Measurements from ENCODE around the gene GAPVD1.

The GAPVD1 gene

DNA sequence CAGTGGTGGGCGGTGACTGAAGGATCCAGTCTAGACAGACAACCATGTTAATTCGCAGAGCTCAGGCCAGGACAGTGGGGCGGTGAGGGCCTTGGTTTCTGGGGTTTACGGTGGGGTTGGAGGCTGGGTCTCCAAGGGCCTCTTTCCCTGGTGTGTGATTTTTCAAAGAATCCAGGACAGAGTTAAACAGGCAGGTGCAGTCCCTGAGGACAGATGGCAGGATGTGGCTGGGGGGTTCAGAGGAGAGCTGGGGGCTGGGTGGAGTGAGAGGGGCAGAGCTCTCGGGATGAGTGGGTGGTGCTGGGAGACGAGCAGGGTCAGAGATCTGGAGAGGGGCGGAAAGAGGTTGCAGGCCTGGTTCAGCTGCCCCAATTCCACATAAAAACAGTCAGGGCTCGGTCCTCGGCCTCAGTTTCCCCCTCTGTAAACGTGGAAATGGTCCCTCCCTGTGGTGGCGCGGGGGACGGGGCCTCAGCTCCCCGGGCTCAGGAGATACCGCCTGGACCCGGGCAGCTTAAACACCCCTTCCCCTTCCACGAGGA lies 145.9 kb downstream of the GAPVD1 start:
- DNase-seq, result no peak

DNA sequence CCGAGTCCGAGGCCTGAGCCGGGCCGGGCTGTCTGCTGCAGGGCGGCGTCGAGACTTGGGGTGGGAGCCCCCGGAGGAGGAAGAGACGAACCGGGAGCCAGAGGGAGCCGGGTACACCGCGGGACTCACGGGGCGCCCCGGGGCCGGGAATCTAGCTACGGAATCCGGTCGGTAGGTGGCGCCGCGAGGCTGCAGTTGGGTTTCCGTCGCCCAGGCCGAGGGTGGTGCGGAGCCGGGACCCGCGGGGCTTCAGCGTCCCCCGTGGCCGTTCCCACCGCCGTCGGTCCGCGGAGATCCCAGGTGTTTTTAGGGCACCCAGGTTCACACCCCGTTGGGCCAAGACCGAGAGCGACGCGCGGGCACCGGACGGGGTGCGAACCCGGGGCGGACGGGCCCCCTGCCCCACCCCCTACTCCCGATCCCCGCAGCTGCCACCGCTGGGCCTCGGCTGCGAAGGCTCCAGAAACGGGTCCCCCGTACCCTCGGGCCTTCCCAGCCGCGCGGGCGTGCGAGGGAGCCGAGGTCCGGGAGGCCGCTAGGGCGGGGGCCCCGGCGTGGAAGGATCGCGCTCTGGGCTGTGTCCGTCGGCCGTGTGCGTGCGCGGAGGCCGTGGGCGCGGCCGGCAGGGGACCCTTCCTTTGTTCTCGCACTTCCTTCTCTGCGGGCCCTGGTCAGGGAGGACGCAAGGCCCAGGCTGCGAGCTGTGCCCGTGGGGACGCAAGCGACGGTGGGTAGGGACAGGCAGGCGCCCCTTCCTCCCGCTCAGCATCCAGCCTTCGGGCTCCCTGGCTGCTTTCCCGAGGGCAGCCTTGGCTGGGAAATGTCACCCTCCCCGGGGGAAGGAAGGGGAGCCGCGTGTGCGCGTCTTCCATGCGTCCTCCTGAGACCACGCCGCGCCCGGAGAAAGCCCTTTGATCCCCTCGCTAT lies 146.6 kb downstream of the GAPVD1 start:
- DNase-seq, result no peak

DNA sequence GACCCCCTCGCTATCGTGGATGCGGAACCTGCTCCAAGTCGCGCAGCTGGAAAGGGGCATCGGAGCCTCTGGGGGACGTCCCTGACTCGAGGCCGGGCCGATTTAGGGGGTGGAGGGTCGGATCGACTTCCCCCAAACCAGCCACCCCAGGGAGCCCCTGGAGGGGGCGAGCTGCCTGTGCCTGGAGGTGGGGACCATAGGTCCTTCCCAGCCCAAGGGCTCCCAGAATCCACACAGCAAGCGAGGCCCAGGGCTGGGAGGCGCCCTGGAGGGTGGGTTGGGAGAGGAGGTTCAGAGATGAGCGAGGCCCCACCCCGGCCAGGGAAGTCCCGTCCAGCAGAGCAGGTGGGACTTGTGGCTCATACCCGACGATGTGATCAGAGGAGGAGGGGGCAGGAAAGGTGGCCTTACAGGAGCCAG lies 147.6 kb downstream of the GAPVD1 start:
- DNase-seq, result no peak

DNA sequence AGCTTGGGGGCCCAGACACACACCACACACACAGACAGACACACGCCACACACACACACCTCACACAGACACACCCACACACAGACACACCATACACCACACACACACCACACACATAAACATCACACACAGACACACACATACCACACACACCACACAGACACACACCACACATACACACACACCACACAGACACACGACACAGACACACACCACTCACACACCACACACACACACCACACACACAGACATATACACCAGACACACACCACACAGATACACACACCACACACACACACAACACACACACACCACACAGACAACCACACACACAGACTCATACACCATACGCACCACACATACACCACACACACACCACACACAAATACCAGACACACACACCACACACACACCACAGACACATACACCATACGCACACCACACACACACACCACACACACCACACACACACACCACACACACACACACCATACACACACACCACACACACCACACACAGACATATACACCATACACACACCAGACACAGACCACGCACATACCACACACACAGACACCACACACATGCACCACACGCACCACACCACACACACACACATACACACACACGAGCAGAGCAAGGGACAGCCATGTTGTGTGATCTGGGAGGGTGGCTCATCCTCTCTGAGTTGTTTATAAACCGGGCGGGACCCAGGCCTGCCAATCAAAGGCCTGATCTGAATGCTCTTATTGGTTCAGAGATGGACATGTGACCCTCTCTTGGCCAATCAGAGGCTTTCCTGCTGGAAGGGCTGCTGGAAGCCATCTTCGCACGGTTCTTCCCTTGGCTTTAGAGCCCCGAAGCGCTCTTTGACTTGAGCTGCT lies 148.3 kb downstream of the GAPVD1 start:
- DNase-seq, result no peak

DNA sequence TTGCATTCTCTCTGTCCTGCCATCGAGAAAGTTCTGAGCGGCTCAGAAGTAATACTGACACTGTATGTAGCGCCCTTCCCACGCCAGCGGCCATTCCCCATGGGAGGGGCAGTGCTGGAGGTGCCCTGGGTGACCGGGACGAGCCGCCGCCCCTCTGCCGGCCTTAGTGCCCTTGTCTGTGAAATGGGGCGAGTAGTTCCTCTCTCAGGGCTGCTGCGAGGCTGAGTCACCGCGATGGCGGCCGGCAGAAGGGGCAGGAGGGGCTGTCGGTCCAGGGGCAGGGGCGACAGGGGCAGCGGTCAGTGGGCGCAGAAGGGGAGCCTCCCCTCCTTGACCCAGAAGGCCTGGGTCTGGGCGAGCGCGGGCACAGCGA lies 148.9 kb downstream of the GAPVD1 start:
- DNase-seq, result no peak

DNA sequence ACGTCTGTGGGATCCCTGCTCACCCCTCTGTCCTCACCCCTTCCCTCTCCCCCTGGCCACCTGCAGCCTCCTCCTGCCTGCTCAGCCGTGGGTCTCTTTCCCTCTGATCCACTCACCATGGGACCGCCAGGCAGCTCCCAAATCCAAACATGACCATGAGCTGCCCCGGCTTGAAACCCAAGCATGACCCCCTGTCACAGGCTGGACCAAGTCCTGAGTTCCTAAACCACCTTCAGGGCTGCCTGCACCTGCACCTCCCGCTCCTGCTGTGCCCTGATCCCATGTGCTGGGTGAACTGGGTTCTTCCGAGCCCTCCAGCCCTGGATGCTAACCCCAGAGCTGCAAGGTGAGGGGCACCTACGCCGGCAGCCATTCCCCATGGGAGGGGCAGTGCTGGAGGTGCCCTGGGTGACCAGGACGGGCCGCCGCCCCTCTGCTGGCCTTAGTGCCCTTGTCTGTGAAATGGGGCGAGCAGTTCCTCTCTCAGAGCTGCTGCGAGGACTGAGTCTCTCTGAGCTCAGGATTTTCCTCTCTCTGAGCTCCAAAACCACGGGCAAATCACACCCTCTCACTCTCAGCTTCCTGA lies 149.6 kb downstream of the GAPVD1 start:
- no peak for DNase-seq

DNA sequence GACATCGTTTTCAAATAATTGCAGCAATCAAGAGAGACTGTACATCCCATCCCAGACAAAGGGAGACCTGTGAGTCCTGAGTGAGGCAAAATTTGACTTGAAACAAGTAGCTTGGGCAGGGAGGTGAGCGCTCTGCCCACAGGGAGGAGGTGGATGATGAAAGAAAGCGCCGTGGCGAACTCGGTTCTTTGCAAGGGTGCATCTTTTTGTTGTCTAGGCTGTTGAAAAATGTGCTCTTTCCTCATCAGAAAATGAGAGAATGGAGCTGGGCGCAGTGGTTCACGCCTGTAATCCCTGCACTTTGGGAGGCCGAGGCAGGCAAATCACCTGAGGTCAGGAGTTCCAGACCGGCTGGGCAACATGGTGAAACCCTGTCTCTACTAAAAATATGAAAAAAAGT lies 150.5 kb downstream of the GAPVD1 start:
- no peak for DNase-seq

DNA sequence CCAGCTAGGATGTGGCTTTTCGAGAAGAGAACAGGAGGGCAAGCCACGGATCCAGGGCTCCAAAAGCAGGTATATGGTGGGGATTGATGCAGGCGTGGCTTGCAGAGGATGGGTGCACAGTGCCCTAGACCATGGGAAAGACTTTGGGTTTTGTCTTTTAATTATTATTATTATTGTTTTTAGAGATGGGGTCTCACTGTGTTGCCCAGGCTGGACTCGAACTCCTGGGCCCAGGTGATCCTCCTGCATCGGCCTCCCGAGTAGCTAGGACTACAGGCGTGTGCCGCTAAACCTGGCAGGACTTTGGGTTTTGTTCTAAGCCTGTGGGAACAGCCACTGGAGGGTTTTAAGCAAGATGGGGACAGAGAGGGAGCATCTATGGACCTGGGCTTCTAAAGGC lies 152.0 kb downstream of the GAPVD1 start:
- DNase-seq, result no peak

DNA sequence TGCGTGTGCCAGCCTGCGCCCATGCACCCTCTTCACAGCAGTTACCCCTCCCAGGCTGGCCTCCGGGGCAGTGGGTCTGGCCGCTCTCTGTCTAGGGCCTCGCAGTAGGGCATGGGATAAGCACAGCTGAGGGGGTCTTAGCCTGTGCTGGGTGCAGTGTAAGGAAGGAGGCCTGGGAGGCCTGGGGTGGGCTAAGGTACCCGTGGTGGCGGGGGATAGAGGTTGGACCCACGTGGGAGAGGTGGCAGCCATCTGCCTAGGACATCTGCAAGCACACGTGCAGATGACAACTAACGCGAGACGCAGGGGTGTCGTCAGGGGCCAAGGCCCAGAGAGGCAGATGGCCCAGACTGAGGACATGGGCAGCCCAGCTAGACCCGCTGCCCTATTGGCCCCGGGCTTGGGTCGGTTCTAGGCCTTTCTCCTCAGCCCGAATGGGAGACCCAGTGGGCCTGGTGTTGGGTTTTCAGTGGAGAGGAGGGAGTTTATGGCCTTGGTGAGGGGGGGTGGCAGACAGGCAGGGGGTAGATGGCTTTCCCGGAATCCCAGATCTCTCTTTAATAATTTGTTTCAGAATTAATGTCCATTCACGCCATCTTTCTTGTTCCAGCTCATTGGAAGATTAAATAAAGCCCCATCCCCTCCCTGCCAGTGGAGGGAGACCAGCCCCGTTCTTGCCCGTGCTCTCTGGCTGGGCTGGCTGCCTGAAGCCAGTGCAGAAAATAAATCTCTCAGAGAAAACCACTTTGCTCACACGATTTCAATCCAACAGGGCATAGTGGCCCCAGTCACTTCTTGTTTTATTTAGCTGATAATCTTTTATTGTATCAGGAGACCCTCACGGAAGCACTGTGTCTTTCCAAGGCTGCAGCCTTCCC lies 154.2 kb downstream of the GAPVD1 start:
- DNase-seq, result no peak

DNA sequence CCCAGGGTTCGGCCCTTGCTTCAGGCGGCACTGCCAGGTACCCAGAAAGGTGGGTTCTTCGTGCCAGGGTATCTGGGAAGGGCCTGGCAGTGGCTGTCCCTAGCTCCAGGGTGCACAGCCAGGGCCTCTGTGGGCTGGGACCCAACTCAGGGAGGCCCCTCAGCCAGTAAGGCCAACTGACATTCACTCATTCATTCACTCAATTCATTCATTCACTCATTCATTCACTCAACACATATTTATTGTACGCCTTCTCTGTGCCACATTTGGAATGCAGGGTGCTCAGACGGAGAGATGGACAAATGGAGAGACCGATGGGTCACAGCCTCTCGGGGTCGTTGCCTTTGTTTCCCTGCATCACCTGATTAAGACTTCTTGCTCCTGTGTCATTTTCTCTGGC lies 154.9 kb downstream of the GAPVD1 start:
- no peak for DNase-seq

All from NCI-H446 treated with DMSO at 0.1 percent for 48 hours (cell line).